HG02642 (cell line): Measurements from ENCODE around the gene EMP1.
A peak's percentile ranks its signal among the peaks of the same experiment; 100 is the strongest.

Experiments used
- ATAC-seq: cut with Tn5 transposase; IDR thresholded peaks from one replicate; pipeline ENCODE4 v1.9.1; 2021; ENCODE audit warnings: mild to moderate bottlenecking; ENCODE audit not compliant: unreplicated experiment, poor library complexity

The EMP1 gene

DNA sequence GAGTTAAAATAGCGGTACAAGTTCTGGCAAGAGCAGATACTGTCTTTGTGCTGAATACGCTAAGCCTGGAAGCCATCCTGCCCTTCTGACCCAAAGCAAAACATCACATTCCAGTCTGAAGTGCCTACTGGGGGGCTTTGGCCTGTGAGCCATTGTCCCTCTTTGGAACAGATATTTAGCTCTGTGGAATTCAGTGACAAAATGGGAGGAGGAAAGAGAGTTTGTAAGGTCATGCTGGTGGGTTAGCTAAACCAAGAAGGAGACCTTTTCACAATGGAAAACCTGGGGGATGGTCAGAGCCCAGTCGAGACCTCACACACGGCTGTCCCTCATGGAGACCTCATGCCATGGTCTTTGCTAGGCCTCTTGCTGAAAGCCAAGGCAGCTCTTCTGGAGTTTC is 18.5 kb downstream of the EMP1 start:
- no peak for ATAC-seq

DNA sequence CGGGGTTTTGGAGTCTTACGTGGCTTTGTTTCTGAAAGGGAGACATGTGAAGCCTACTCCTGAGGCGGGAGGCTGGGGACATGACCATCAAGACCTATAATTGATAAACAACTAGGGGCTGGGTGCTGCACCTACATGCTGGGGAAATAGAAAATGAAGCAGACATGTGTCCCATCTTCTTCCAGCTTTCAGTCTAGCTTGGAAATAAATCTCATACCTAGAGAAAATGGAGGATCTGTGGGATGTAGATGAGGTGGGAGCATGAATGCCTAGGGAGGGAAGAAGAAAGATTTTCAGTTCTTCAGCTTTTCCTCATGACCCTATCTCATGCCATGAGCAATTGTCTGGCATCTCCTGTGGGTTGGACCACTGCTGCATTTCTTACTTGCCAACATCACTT is 22.1 kb downstream of the EMP1 start:
- ATAC-seq, result no peak

DNA sequence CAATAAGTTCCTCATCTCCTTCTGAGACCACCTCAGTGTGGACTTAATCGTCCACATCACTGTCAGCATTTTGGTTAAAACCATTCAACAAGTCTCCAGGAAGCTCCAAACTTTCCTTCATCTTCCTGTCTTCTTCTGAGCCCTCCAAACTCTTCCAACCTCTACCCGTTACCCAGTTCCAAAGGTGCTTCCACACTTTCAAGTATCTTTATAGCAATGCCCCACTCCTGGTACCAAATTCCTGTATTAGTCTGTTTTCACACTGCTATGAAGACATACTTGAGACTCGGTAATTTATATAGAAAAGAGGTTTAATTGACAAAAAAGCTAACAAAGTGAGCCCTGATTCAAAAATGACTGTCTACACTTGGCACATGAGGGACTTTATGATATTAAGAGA is 22.8 kb downstream of the EMP1 start:
- no peak for ATAC-seq

DNA sequence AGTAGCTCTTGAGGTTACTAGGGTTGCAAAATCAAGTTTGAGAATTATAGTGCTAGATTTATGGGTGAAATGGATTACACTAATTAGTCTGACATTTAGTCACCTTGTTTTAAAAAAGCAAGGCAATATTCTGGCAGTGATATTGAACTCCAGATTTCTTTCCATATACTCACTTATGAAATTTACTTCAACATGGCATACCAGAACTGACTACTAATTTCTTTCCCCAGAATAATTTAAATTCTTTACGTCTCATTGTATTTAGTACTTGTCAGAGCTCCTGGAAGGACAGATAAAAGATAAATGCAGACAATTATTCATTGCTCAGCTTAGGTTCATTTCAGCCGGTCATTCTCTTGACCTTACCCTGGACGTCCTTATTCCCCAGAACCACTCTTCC is 24.3 kb downstream of the EMP1 start:
- no peak for ATAC-seq

DNA sequence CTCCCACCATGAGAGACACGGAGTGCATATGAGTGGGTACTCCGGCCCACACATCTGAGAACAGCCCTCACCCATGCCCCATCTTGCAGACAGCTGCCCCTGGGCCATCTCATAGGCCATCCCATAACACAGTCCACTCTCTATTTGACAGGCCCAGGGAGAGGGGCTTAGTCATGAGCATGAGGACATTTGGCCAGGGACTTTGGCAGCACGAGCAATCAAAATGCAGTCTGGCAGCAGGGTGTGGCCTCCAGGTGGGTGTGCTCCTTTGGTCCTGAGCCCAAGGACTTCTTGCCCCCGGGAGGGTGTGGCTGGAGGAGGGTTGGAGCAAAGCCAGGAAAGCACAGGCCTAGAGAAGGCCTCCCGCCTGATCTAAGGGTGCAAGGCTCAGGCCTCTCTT is 25.6 kb downstream of the EMP1 start:
- ATAC-seq, result no peak

DNA sequence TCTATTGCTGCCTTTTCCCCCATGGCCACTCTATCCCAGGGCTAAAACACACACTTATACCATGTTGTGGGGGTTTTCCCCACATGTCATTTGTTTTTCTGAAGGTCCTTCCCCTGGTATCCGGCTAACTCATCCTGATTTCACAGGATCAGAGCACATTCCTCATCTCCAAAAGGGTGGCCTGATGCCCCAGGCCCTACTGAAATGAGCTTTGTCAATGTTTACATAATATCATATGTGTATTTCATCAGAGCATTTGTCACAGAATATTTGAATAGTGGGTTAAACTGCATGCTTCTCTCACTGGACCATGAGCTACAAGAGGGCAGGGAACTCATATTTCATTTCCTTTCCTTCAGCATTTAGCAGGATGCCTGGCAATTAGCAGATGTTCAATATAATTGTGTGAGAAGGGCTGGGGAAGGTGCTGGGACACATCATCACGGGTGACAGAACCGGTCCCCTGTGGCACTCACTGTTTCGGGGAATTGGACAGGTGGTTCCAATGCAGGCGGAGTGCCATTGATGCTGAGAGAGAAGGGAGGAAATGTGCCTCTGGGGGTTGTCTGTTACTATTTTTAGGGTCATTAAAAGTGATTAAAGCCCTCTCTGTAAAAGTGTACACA is 26.8 kb downstream of the EMP1 start:
- no peak for ATAC-seq

DNA sequence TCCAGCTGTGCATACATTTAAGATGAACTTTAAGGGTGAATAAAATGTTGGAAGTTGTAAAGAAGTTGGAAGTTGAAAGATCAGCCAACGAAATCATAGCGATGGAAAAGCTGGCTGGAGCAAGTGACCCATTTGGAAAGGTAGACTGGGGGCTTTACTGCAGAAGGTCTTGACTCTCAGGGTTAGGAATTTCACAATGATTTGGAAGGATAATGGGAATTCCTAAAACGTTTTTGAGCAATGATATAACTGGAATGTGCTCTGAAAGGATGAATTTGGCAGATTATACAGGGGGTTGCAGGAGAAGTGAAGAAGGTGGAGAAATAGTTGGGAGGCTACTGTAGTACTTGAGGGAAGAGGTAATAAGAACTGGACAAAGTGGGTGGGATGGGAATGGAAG is 27.4 kb downstream of the EMP1 start:
- no peak for ATAC-seq

DNA sequence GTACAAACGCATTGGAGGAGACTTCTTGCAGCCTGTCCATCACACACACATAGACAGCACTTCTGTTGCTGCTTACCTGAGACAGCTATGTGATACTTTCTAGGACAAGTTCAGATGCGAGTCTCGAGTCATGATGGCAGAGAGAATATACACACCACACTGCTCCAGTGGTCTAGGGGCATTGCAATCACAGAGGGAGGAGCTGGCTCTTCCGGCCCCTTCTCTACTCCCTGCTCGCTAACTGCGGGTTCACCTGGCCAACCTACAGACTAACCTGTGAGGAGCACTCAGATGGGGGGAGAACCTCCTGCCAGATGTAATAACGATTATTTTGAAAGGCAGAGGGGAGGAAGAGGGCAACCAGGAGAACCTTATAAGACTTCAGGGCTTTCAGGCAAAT is 30.7 kb downstream of the EMP1 start:
- ATAC-seq, result no peak

DNA sequence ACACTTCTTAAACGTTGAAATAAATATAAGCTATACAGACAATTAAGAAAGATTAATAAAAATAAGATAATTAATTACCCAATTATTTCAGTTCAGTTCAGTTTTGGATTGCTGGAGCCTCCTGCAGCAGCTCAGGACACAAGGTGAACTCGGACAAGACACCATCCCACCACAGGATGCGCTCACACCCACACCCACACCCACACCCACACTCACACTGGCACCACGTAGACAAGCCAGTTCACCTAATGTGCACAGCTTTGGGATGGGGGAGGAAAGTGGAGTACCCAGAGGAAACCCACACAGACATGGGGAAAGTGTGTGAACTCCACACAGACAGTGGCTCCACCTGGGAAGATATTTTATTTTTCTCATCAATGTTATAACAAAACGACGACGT is 32.1 kb downstream of the EMP1 start:
- no peak for ATAC-seq

DNA sequence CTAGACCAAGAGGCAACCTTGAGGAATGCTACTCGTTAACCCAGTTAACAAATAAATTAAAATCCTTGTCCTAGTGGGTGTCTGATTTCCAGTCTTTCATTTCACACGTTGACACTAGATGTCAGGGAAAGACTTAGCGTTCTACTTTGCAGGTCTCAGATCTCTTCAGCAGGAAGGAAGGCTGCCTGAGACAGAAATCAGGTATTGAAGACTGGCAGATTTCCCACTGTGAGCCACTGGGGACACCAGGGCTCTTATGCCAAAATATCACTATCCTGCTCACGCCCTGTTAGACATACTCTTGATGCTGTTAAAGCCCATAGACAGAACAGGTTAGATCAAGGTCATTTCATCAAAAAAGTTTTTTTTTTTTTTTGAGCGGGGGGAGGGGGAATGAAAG is 33.0 kb downstream of the EMP1 start:
- no peak for ATAC-seq

DNA sequence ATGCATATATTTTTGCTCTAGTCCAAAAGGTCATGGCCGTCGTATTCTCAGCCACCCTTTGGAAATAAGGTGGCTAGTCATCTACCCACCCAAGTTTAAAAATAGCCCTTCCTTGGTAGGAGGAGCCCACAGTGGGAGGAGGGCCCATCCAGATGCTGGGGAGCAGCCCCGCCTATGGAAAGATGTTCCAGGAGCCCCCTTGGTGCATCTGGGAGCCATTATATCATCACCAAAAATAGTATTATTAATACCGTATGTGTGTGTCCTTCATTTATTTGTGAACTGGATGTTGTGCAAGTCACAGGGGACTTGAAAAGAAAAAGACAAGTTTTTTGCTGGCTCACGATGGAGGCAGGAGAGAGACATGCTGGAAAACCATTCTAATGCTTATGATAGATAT is 34.0 kb downstream of the EMP1 start:
- no peak for ATAC-seq

DNA sequence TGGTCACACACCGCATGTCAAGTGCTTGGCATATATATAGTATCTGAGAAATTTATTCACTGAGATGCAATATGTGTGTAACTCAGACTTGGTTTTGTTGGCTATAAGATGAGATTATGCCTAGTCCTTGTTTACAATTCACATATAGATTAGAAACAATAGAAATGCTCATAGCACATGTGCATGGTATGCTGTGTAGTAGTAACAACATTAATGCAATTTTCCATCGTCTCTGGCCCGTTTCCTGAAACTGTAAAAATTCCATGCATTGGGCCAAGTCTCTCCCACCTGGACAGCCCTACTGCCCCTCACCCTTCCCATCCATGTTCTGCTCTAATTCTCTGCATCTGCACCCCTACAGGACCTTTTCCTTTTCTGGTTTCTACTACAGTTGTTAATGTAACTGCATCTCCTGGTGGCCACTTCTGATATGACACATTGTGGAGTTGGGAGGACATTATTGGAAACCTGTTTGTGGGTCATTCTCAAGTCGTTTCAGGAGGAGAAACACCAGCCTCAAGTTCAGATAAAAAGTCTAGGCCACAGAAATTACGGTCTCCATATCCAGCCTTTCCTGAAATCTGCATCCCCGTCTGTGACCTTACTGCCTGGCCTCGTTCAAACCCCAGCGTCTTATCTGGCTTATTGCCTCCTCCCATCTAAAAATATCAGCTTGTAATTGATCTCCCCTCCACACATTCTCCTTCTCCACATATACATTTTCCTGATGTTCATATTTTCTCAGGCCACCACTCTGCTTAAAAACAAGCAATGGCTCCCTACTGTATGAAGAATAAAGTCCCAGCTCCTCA is 37.5 kb downstream of the EMP1 start:
- peak; percentile 42 for ATAC-seq

DNA sequence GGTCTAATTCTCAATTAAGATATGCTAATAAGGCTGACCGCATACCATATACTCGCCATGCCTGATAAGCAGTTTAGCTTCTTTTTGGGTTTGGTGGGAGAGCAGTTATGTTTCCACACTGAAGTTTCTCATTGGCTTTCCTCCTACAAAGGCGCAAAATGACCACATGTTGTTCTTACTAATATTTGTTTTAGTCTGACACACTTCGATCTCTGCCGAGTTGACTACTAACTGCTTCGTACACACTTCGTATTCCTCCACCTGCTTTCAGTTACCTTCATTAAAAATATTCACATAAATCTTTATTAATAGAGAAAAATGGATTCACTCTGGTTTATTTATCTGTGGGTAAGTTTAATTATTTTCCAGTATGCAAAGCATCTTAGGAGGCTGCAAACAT is 41.7 kb downstream of the EMP1 start:
- no peak for ATAC-seq

DNA sequence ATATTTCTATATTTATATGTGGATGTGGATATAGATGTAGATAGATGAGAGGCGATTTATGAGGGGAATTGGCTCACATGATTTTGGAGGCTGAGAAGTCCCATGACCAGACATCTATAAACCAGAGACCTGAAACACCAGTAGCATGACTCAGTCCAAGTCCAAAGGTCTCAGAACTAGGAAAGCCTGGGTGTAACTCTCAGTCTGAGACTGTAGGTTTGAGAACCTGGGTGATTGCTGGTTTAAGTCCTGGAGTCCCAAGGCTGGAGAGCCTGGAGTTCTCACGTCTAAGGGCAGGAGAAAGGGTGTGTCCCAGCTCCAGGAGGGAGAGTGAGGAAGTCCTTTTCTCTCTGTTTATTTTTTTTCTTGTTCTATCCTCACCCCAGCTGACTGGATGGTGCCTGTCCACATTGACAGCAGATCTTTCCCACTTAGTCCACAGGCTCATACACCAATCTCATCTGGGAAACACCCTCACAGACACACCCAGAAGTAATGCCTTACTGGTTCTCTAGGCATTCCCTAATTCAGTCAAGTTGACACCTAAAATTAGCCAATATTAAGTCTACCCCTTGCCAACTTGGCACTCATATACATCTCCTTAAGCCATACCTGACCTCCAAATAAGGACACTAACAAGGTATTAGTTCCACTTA is 45.4 kb downstream of the EMP1 start:
- no peak for ATAC-seq

DNA sequence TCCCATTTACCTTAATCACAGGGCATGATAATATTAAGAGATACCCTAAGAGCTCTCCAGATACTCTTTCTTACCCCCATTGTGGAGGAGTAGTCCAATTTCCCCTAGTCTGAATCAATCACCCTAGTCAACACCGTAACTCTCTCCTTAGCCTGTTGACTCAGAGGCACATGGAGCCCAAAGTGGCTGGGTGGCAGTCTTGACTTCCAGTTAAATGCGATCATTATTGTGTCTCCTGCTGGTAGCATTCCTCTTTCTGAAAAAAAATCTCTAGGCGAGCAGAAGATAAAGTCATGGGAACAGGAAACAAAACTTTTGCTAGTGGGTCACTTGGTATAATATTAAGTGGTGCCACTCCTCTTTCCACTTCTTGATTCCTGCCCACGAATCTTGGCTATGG is 46.4 kb downstream of the EMP1 start:
- ATAC-seq, result no peak

DNA sequence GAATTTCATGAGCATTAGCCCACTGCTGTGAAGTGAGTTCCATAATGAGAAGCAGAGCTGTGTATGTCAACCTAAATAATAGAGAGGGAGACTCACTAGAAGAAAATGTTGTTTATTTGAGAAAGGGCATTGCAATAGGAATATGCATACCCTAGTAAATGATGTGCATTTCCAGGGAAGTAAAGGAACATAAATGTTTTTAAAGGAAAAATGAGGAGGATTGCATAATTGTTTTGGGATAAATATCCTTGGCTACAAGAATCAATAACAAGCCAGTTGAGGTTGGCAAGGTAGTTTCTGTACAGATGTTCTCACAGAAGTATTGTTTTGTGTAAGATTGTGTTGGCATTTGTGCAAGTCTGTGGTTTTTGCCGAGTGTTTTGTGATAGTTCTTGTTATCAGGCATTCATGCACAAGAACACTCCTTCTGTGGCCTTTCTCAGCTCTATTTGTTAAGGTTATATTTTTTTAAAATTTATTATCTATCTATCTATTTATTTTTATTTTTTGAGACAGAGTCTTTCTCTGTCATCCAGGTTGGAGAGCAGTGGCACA is 47.1 kb downstream of the EMP1 start:
- no peak for ATAC-seq

DNA sequence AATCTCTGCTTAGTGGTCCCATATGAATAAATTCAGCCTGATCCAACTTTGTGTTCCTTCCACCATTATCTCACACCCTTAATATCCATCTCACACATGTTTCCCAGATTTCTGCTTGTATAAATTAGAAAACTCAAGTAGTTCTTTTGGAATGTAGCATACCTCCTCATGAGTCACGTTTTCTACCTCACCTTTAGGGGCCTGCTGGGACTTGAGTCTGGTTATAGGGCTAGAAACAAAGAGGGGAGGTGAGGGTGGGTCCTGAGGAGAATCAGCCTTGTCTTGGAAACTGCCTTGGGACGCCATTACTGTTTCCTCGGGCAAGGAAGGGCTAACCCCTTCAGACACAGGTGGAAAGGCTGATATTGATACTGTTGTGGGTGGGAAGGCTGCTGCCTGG is 51.1 kb downstream of the EMP1 start:
- ATAC-seq, result no peak

DNA sequence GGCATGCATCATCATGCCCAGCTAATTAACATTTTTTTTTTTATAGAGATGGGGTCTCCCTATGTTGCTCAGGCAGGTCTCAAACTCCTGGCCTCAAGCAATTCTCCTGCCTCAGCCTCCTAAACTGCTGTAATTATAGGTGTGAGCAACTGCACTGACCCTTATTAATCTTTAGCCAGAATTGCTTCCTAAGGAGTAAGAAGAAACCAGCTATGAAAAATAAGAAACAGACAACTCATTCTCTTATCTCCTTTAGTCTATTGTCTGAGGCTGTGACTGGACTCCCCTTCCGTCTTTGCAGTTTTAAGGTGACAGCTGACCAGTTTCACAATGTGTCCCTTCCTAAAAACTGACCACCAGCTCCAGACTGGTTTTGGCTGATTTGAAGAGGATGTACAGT is 52.4 kb downstream of the EMP1 start:
- ATAC-seq, result no peak

DNA sequence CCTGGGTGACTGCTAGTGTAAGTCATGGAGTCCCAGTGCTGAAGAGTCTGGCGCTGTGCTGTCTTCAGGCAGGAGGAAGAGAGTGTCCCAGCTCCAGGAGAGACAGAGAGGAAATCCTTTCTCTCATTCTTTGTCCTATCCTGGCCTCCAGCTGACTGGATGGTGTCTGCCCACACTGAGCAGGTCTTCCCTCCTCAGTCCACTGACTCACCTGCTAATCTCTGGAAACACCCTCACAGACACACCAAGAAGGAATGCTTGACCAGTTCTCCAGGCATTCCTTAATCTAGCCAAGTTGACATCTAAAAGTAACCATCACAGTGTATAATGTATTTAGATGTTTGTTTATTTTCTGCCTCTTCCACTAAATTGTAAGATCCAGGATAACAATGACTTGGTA is 53.9 kb downstream of the EMP1 start:
- ATAC-seq, result no peak

DNA sequence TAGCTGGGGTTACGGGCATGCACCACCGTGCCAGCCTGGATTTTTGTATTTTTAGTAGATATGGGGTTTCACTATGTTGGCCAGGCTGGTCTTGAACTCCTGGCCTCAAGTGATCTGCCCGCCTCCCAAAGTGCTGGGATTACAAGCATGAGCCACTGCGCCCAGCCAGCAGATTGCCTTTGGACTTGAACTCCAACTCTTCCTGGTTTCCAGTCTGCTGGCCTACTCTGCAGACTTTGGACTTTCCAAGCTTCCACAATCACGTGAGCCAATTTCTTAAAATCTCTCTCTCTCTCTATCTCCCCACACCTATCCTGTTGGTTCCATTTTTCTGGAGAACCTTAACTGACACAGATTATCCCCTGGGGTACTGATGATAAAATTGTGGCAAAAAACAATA is 55.0 kb downstream of the EMP1 start:
- ATAC-seq, result no peak

DNA sequence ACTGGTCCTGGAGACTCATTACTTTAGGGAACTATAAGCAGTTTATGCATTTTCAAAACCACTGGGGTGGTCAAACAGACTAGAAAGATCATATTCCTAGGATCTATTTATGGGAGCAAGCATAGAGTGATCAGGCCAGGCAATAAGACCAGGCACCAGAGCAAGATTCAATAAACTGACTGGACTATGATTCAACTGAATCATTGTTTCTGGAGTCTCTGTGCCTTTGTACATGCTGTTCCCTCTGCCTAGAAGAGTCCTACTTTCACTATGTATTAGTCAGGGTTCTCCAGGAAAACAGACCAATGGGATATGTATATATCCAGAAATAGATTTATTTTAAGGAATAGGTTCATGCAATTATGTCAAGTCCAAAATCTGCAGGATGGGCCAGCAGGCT is 55.5 kb downstream of the EMP1 start:
- no peak for ATAC-seq
